Caco-2 (cell line): Measurements from ENCODE around the gene SUV39H2. TPM values are rescaled to one million over a fixed set of nuclear protein-coding genes. Genes with fewer than 3 reads are reported as not detected.

Experiments
- BruUV-seq: library from RNA; stranded (reverse); fragments of 400-500 nt; replicated peaks from 2 replicates; lab custom pipeline; 2021; lab: Mats Ljungman, UMichigan
- CTCF ChIA-PET: fragments of 300-600 bp; sonication (Branson Sonifier 250); formaldehyde crosslinking; loops from one replicate; lab custom pipeline; 2022; ENCODE audit warnings: antibody characterized with exemption; lab: Charles Lee
- POLR2A ChIA-PET: fragments of 300-600 bp; sonication (Branson Sonifier 250); formaldehyde crosslinking; loops from one replicate; lab custom pipeline; 2022; ENCODE audit warnings: antibody characterized with exemption; lab: Charles Lee
- DNase-seq, 2 experiments: peaks; one replicate each; pipeline versions ENCODE4 v3.0.0 to v3.0.0-alpha.2; 2020 to 2022
- H3K27me3 ChIP-seq: replicated peaks from 2 replicates; pipeline ENCODE4 v1.6.0; 2011; ENCODE audit warnings: low read length; ENCODE audit not compliant: control insufficient read depth, insufficient read depth
- H3K36me3 ChIP-seq: 2 replicates; pipeline ENCODE4 v1.5.1; 2011; ENCODE audit warnings: low read length; ENCODE audit not compliant: control insufficient read depth, insufficient read depth
- H3K4me1 ChIP-seq: fragments of 250-450 bp; sonication (Bioruptor Pico); 2 replicates; pipeline ENCODE4 v1.5.1; 2020; ENCODE audit warnings: mild to moderate bottlenecking
- H3K4me3 ChIP-seq: 2 replicates; pipeline ENCODE4 v1.5.1; 2011; ENCODE audit warnings: low read depth, mild to moderate bottlenecking, control low read depth, low read length
- H3K9me3 ChIP-seq: fragments of 250-450 bp; sonication (Bioruptor Pico); 2 replicates; pipeline ENCODE4 v1.5.1; 2020; ENCODE audit warnings: mild to moderate bottlenecking, moderate library complexity
- H3K27ac Mint-ChIP-seq: one replicate; pipeline ENCODE4 v1.8.0; 2022; ENCODE audit warnings: mixed read lengths; ENCODE audit not compliant: unreplicated experiment
- H3K27me3 Mint-ChIP-seq: one replicate; pipeline ENCODE4 v1.8.0; 2022; ENCODE audit warnings: mixed read lengths; ENCODE audit not compliant: insufficient read depth, unreplicated experiment
- H3K36me3 Mint-ChIP-seq: one replicate; pipeline ENCODE4 v1.8.0; 2022; ENCODE audit warnings: mild to moderate bottlenecking, mixed read lengths; ENCODE audit not compliant: insufficient read depth, unreplicated experiment
- H3K4me1 Mint-ChIP-seq: one replicate; pipeline ENCODE4 v1.8.0; 2022; ENCODE audit warnings: low read depth, mixed read lengths; ENCODE audit not compliant: unreplicated experiment
- H3K4me3 Mint-ChIP-seq: one replicate; pipeline ENCODE4 v1.8.0; 2022; ENCODE audit warnings: mild to moderate bottlenecking, moderate library complexity, mixed read lengths; ENCODE audit not compliant: unreplicated experiment
- H3K9me3 Mint-ChIP-seq: one replicate; pipeline ENCODE4 v1.8.0; 2022; ENCODE audit warnings: mixed read lengths; ENCODE audit not compliant: unreplicated experiment
- intact Hi-C: fragments of 100-400 bp; cut with micrococcal nuclease; formaldehyde crosslinking; loops from one replicate; pipeline ENCODE4 v1.10.0; 2022; ENCODE audit not compliant: unreplicated experiment
- total RNA-seq: library from RNA; stranded (reverse); gene quantifications from 2 replicates; pipeline ENCODE4 v1.2.3, GENCODE V29; 2022
- TF ChIP-seq, protein P1 (sequence below), 2 experiments: fragments of 200-600 bp in 1 of 2; IDR thresholded peaks; 1 replicate in 1 of 2; 2 replicates in 1 of 2; pipeline versions ENCODE4 v1.5.1 to v1.8.0; 2011 to 2022; ENCODE audit warnings: antibody characterized with exemption in 1 of 2, control low read depth in 1 of 2, inconsistent platforms in 1 of 2, low read depth in 1 of 2, low read length in 1 of 2, mild to moderate bottlenecking in 1 of 2, moderate library complexity in 1 of 2; ENCODE audit not compliant: insufficient read depth in 1 of 2, severe bottlenecking in 1 of 2, unreplicated experiment in 1 of 2

SUV39H2 gene
- total RNA-seq, 1 experiment from 2014 or later = 60.4 TPM

DNA sequence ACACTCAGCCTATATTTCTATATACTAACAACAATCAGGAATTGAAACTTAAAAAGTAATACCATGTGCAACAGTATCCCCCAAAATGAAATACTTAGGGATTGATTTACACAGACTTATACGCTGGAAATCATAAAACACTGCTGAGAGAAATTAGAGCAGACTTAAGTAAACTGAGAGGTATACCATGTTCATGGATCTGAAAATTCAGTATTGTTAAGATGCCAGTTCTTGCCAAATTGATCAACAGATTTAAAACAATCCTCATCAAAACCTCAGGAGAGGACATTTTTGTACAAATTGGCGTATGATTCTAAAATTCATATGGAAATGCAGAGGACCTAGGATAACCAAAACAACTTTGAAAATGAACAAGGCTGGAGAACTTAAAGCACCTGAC, 37.9 kb downstream of the SUV39H2 start:
- Mint-ChIP-seq H3K9me3 (peaks cover 52% of the 10 kb centered on the region), H3K27ac (no peak overlapping the region), H3K4me3 (no peak overlapping the region), H3K36me3 (peaks cover 100% of the 10 kb centered on the region), H3K27me3 (no peaks in the 10 kb centered on the region), H3K4me1 (no peaks in the 10 kb centered on the region)
- TF ChIP-seq, protein P1, sequence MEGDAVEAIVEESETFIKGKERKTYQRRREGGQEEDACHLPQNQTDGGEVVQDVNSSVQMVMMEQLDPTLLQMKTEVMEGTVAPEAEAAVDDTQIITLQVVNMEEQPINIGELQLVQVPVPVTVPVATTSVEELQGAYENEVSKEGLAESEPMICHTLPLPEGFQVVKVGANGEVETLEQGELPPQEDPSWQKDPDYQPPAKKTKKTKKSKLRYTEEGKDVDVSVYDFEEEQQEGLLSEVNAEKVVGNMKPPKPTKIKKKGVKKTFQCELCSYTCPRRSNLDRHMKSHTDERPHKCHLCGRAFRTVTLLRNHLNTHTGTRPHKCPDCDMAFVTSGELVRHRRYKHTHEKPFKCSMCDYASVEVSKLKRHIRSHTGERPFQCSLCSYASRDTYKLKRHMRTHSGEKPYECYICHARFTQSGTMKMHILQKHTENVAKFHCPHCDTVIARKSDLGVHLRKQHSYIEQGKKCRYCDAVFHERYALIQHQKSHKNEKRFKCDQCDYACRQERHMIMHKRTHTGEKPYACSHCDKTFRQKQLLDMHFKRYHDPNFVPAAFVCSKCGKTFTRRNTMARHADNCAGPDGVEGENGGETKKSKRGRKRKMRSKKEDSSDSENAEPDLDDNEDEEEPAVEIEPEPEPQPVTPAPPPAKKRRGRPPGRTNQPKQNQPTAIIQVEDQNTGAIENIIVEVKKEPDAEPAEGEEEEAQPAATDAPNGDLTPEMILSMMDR (IDR thresholded peaks at IDR 0.05; ENCODE audit: insufficient read depth in 1 of 2, low read depth in 1 of 2, low read length in 1 of 2, severe bottlenecking in 1 of 2, unreplicated experiment in 1 of 2) = no peak
- ChIA-PET POLR2A (no interaction called here), CTCF (no interaction called here)
- no peaks in the 10 kb centered on the region for H3K27me3 ChIP-seq
- intact Hi-C loops = no loop called here
- peaks cover 9% of the 10 kb centered on the region for H3K36me3 ChIP-seq
- no peaks in the 10 kb centered on the region for H3K4me1 ChIP-seq
- peaks cover 22% of the 10 kb centered on the region for H3K9me3 ChIP-seq
- no peak overlapping the region for H3K4me3 ChIP-seq
- no peak for DNase-seq
- no TSS peak for BruUV-seq

DNA sequence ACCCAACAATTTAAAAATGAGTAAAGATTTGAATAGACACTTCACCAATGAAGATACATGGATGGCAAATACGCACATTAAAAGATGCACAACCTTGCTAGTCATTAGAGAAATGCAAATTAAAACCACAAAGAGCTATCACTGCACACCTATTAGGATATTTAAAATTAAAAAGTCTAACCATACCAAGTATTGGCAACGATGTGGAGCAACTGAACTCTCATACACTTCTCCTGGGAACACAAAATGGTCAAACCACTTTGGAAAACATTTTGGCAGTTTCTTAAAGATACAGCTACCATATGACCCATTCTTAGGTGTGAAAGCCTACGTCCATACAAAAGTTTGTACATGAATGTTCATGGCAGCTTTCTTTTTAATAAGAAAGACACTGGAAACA, 39.2 kb downstream of the SUV39H2 start:
- intact Hi-C loops = no loop called here
- H3K4me1 Mint-ChIP-seq = no peaks in the 10 kb centered on the region
- Histone ChIP-seq H3K36me3 (peaks cover 13% of the 10 kb centered on the region), H3K9me3 (peaks cover 22% of the 10 kb centered on the region), H3K4me3 (no peak overlapping the region), H3K27me3 (no peaks in the 10 kb centered on the region), H3K4me1 (no peaks in the 10 kb centered on the region)
- POLR2A ChIA-PET = no interaction called here
- no peak overlapping the region for H3K27ac Mint-ChIP-seq
- H3K9me3 Mint-ChIP-seq = peaks cover 44% of the 10 kb centered on the region
- DNase-seq = no peak
- CTCF ChIA-PET = no interaction called here
- no peak overlapping the region for H3K4me3 Mint-ChIP-seq
- H3K27me3 Mint-ChIP-seq = no peaks in the 10 kb centered on the region
- H3K36me3 Mint-ChIP-seq = peaks cover 100% of the 10 kb centered on the region
- BruUV-seq = no TSS peak
- TF ChIP-seq, protein P1 (IDR thresholded peaks at IDR 0.05; ENCODE audit: insufficient read depth in 1 of 2, low read depth in 1 of 2, low read length in 1 of 2, severe bottlenecking in 1 of 2, unreplicated experiment in 1 of 2) = no peak

DNA sequence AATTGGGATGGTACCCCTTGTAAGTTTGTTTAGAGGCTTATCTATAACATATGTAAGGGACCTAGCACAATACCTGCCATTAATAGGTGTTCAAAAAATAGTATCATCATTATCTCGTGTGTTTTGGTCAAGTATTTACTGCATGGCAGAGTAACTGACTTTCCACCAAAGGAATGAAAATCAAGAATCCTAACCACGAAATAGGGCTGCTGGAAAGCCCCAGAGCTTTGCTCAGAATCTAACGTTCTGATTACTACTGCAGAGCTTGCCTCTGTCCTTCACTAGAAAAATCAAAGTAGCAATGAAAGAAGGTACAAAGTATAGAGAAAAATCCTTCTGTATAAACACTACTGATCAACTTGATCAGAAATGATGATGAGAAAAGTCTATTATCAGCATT, 40.3 kb downstream of the SUV39H2 start:
- H3K9me3 ChIP-seq = peaks cover 22% of the 10 kb centered on the region
- Mint-ChIP-seq H3K4me3 (no peak overlapping the region), H3K36me3 (peaks cover 97% of the 10 kb centered on the region), H3K9me3 (peaks cover 37% of the 10 kb centered on the region), H3K27me3 (no peaks in the 10 kb centered on the region), H3K4me1 (no peaks in the 10 kb centered on the region), H3K27ac (no peak overlapping the region)
- ChIA-PET POLR2A (no interaction called here), CTCF (no interaction called here)
- no TSS peak for BruUV-seq
- H3K4me1 ChIP-seq = no peaks in the 10 kb centered on the region
- H3K4me3 ChIP-seq = no peak overlapping the region
- H3K36me3 ChIP-seq = peaks cover 14% of the 10 kb centered on the region
- intact Hi-C loops = no loop called here
- no peaks in the 10 kb centered on the region for H3K27me3 ChIP-seq
- DNase-seq = no peak
- TF ChIP-seq, protein P1 (IDR thresholded peaks at IDR 0.05; ENCODE audit: insufficient read depth in 1 of 2, low read depth in 1 of 2, low read length in 1 of 2, severe bottlenecking in 1 of 2, unreplicated experiment in 1 of 2) = no peak
